RPMI7951 (cell line): ENCODE results near the gene LRG1. TPM values are rescaled to one million over a fixed set of nuclear protein-coding genes. Genes with fewer than 3 reads are reported as not detected.
A peak's percentile ranks its signal among the peaks of the same experiment; 100 is the strongest.

Experiments used
- DNase-seq: peaks from one replicate; pipeline ENCODE4 v3.0.0-alpha.2; 2012; ENCODE audit warnings: low read depth
- total RNA-seq: library from RNA; depleted of rRNA; stranded (reverse); fragments of >200 nt; shearing (Covaris generic); gene quantifications from 2 replicates; pipeline ENCODE4 v1.2.3, GENCODE V29; 2014; rRNA removed

Gene LRG1
- total RNA-seq = not detected in 2 replicates

- DNase-seq = no peak
These were observed at the start of gene LRG1 for GRCh38 chr19:4539693-4540581. TSS of gene LRG1 (minus strand) at chr19:4540036. CDS start at chr19:4540013, 23 bp downstream.

GRCh38 chr19:4588291-4588761 lies 48.5 kb upstream of the LRG1 start:
- DNase-seq = no peak

- DNase-seq = no peak
These were observed 47.7 kb upstream of the LRG1 start for GRCh38 chr19:4587527-4587926.

GRCh38 chr19:4586691-4587090 lies 46.9 kb upstream of the LRG1 start:
- no peak for DNase-seq

GRCh38 chr19:4586245-4586644 lies 46.4 kb upstream of the LRG1 start:
- no peak for DNase-seq

- no peak for DNase-seq
These were observed 45.7 kb upstream of the LRG1 start for GRCh38 chr19:4585556-4585955.

- DNase-seq = peak; percentile 47
These were observed 45.0 kb upstream of the LRG1 start for GRCh38 chr19:4584670-4585460.

GRCh38 chr19:4583961-4584669 lies 44.3 kb upstream of the LRG1 start:
- no peak for DNase-seq

GRCh38 chr19:4582980-4583842 lies 43.4 kb upstream of the LRG1 start:
- DNase-seq = peak; percentile 81

- no peak for DNase-seq
These were observed 42.1 kb upstream of the LRG1 start for GRCh38 chr19:4581666-4582553.

- no peak for DNase-seq
These were observed 41.3 kb upstream of the LRG1 start for GRCh38 chr19:4580961-4581665.

GRCh38 chr19:4580021-4580901 lies 40.4 kb upstream of the LRG1 start:
- DNase-seq = no peak

- no peak for DNase-seq
These were observed 39.6 kb upstream of the LRG1 start for GRCh38 chr19:4579389-4579788.

GRCh38 chr19:4578552-4579248 lies 38.9 kb upstream of the LRG1 start:
- no peak for DNase-seq

- DNase-seq = no peak
These were observed 37.4 kb upstream of the LRG1 start for GRCh38 chr19:4577020-4577782.

- DNase-seq = peak; percentile 50
These were observed 36.4 kb upstream of the LRG1 start for GRCh38 chr19:4576016-4576933.
